H1 (cell line): Measurements from ENCODE around the gene HOXB5. TPM values are rescaled to one million over a fixed set of nuclear protein-coding genes. Genes with fewer than 3 reads are reported as not detected.

Experiments used
- CTCF ChIA-PET: fragments of 300-600 bp; sonication (Branson Sonifier 250); formaldehyde crosslinking; loops from one replicate; lab custom pipeline; 2021; ENCODE audit not compliant: partially characterized antibody; lab: Charles Lee
- POLR2A ChIA-PET: fragments of 300-600 bp; sonication (Branson Sonifier 250); formaldehyde crosslinking; loops from one replicate; lab custom pipeline; 2021; ENCODE audit warnings: inconsistent platforms; ENCODE audit not compliant: partially characterized antibody; lab: Charles Lee
- DNase-seq, 2 experiments: peaks; one replicate each; pipeline versions ENCODE4 v3.0.0 to v3.0.0-alpha.2; 2010 to 2022; ENCODE audit warnings: low spot score in 2 of 2, low read depth in 1 of 2, mixed read lengths in 1 of 2
- FAIRE-seq: peaks from 2 replicates; lab custom pipeline; 2011; peaks lifted over from hg19 to GRCh38; lab: Jason Lieb, UNC
- H2AFZ ChIP-seq: 2 replicates; pipeline ENCODE4 v1.8.1; 2012; ENCODE audit warnings: low read length, inconsistent platforms
- H2AK5ac ChIP-seq: 2 replicates; pipeline ENCODE4 v1.6.1; 2013; ENCODE audit warnings: low read depth, low read length
- H2BK120ac ChIP-seq: replicated peaks from 2 replicates; pipeline ENCODE3; 2013; ENCODE audit warnings: low read depth, low read length, inconsistent platforms
- H2BK12ac ChIP-seq: 2 replicates; pipeline ENCODE4 v1.6.1; 2013; ENCODE audit warnings: low read depth, low read length
- H2BK15ac ChIP-seq: 2 replicates; pipeline ENCODE4 v1.6.1; 2013; ENCODE audit warnings: low read length
- H2BK20ac ChIP-seq: 2 replicates; pipeline ENCODE4 v1.6.1; 2013; ENCODE audit warnings: low read length
- H2BK5ac ChIP-seq: 2 replicates; pipeline ENCODE4 v1.6.1; 2013; ENCODE audit warnings: low read depth, low read length
- H3K14ac ChIP-seq: 2 replicates; pipeline ENCODE4 v1.6.1; 2013; ENCODE audit warnings: inconsistent platforms; ENCODE audit not compliant: insufficient read length
- H3K18ac ChIP-seq: 2 replicates; pipeline ENCODE4 v1.6.1; 2013; ENCODE audit warnings: low read length; ENCODE audit errors: extremely low read depth
- H3K23ac ChIP-seq: 2 replicates; pipeline ENCODE4 v1.6.1; 2013; ENCODE audit warnings: inconsistent platforms; ENCODE audit not compliant: insufficient read length
- H3K23me2 ChIP-seq: 2 replicates; pipeline ENCODE4 v1.6.1; 2013; ENCODE audit warnings: low read depth, low read length
- H3K27ac ChIP-seq: 2 replicates; pipeline ENCODE4 v1.6.1; 2011; ENCODE audit warnings: low read depth, low read length, inconsistent platforms
- H3K27me3 ChIP-seq, 4 experiments: replicated peaks in 1 of 4; 1 replicate in 1 of 4; 2 replicates in 3 of 4; pipeline versions ENCODE4 v1.6.1 to v1.8.1; 2011 to 2013; ENCODE audit warnings: low read length in 3 of 4, mild to moderate bottlenecking in 3 of 4, inconsistent platforms in 2 of 4, mixed read lengths in 2 of 4, moderate library complexity in 1 of 4; ENCODE audit not compliant: control insufficient read depth in 3 of 4, insufficient read depth in 3 of 4; ENCODE audit errors: extremely low read depth in 1 of 4
- H3K36me3 ChIP-seq, 4 experiments: 2 replicates each; pipeline versions ENCODE4 v1.6.1 to v1.8.1; 2011 to 2013; ENCODE audit warnings: mild to moderate bottlenecking in 4 of 4, low read length in 3 of 4, moderate library complexity in 2 of 4, control low read depth in 1 of 4, inconsistent platforms in 1 of 4; ENCODE audit not compliant: insufficient read depth in 4 of 4, control insufficient read depth in 2 of 4
- H3K4ac ChIP-seq: replicated peaks from 2 replicates; pipeline ENCODE3; 2013; ENCODE audit warnings: low read length, low read depth, mixed read lengths, inconsistent platforms; ENCODE audit not compliant: insufficient read length
- H3K4me1 ChIP-seq, 4 experiments: replicated peaks in 1 of 4; 1 replicate in 1 of 4; 2 replicates in 3 of 4; pipeline versions ENCODE4 v1.6.1 to v1.8.1; 2011 to 2013; ENCODE audit warnings: low read length in 3 of 4, inconsistent platforms in 2 of 4, mixed read lengths in 1 of 4; ENCODE audit not compliant: insufficient read depth in 4 of 4, control insufficient read depth in 3 of 4
- H3K4me2 ChIP-seq, 2 experiments: 2 replicates each; pipeline versions ENCODE4 v1.6.1 to v1.8.1; 2011 to 2013; ENCODE audit warnings: low read depth in 2 of 2, low read length in 2 of 2, control low read depth in 1 of 2, inconsistent platforms in 1 of 2, mild to moderate bottlenecking in 1 of 2; ENCODE audit not compliant: insufficient read depth in 1 of 2
- H3K4me3 ChIP-seq, 4 experiments: fragments of 200-600, 300-600 bp in 1 of 4; sonication (generic), shearing (Covaris generic), sonication (Bioruptor Twin) in 1 of 4; 2 replicates each; pipeline versions ENCODE4 v1.5.1 to v1.8.1; 2011 to 2016; ENCODE audit warnings: low read length in 4 of 4, low read depth in 3 of 4, control low read depth in 2 of 4, inconsistent platforms in 2 of 4, mild to moderate bottlenecking in 2 of 4, mixed read lengths in 1 of 4, moderate library complexity in 1 of 4; ENCODE audit not compliant: insufficient read depth in 2 of 4; ENCODE audit errors: extremely low read depth in 1 of 4
- H3K56ac ChIP-seq: replicated peaks from 2 replicates; pipeline ENCODE3; 2013; ENCODE audit warnings: low read depth, mild to moderate bottlenecking, mixed read lengths, low read length, inconsistent platforms; ENCODE audit not compliant: insufficient read length
- H3K79me1 ChIP-seq: 2 replicates; pipeline ENCODE4 v1.6.1; 2013; ENCODE audit warnings: low read depth, low read length, control low read depth
- H3K79me2 ChIP-seq, 2 experiments: 2 replicates each; pipeline versions ENCODE4 v1.6.1 to v1.8.1; 2012 to 2013; ENCODE audit warnings: low read length in 2 of 2, mild to moderate bottlenecking in 2 of 2, inconsistent platforms in 1 of 2; ENCODE audit not compliant: insufficient read depth in 2 of 2, control insufficient read depth in 1 of 2
- H3K9ac ChIP-seq, 4 experiments: replicated peaks in 1 of 4; 1 replicate in 1 of 4; 2 replicates in 3 of 4; pipeline versions ENCODE4 v1.6.1 to v1.8.1; 2011 to 2013; ENCODE audit warnings: low read depth in 3 of 4, low read length in 3 of 4, control low read depth in 2 of 4, mild to moderate bottlenecking in 2 of 4, moderate library complexity in 2 of 4, inconsistent platforms in 1 of 4; ENCODE audit errors: extremely low read depth in 1 of 4
- H3K9me3 ChIP-seq, 2 experiments: 2 replicates each; pipeline versions ENCODE4 v1.6.1 to v1.8.1; 2012 to 2013; ENCODE audit warnings: mild to moderate bottlenecking in 2 of 2, moderate library complexity in 2 of 2, control low read depth in 1 of 2, inconsistent platforms in 1 of 2, low read depth in 1 of 2, low read length in 1 of 2, mixed read lengths in 1 of 2; ENCODE audit not compliant: insufficient read depth in 2 of 2
- H4K20me1 ChIP-seq, 2 experiments: replicated peaks in 1 of 2; 2 replicates each; pipeline versions ENCODE3 to v1.8.1; 2011 to 2013; ENCODE audit warnings: inconsistent platforms in 2 of 2, low read length in 2 of 2, mild to moderate bottlenecking in 1 of 2; ENCODE audit not compliant: insufficient read depth in 2 of 2, control insufficient read depth in 1 of 2
- H4K5ac ChIP-seq: 2 replicates; pipeline ENCODE4 v1.6.1; 2013; ENCODE audit warnings: low read length, low read depth, mixed read lengths, inconsistent platforms; ENCODE audit not compliant: insufficient read length
- H4K8ac ChIP-seq: 2 replicates; pipeline ENCODE4 v1.8.0; 2013; ENCODE audit warnings: mild to moderate bottlenecking, moderate library complexity, low read length, inconsistent platforms; ENCODE audit not compliant: insufficient read depth; ENCODE audit errors: extremely low read depth
- H4K91ac ChIP-seq: replicated peaks from 2 replicates; pipeline ENCODE3; 2013; ENCODE audit warnings: low read length, mixed read lengths, inconsistent platforms; ENCODE audit not compliant: insufficient read length
- BCL11A ChIP-seq, 2 experiments: IDR thresholded peaks; one replicate each; pipeline ENCODE4 v1.6.1; 2011; ENCODE audit warnings: low read depth in 2 of 2, low read length in 2 of 2, mild to moderate bottlenecking in 2 of 2
- CEBPB ChIP-seq: IDR thresholded peaks from 2 replicates; pipeline ENCODE4 v1.6.1; 2012; ENCODE audit warnings: low read depth, low read length
- CREB1 ChIP-seq: IDR thresholded peaks from 2 replicates; pipeline ENCODE4 v1.6.1; 2012; ENCODE audit warnings: inconsistent platforms
- EGR1 ChIP-seq: IDR thresholded peaks from 2 replicates; pipeline ENCODE4 v1.6.1; 2011; ENCODE audit warnings: low read depth, low read length, borderline replicate concordance
- NANOG ChIP-seq: IDR thresholded peaks from 2 replicates; pipeline ENCODE4 v1.6.1; 2011; ENCODE audit warnings: low read length, low read depth, mild to moderate bottlenecking, inconsistent platforms; ENCODE audit not compliant: insufficient read depth, poor library complexity, severe bottlenecking
- POLR2AphosphoS5 ChIP-seq: IDR thresholded peaks from 2 replicates; pipeline ENCODE4 v1.6.1; 2011; ENCODE audit warnings: low read depth, low read length
- SUZ12 ChIP-seq: fragments of 200-600 bp; sonication (generic); IDR thresholded peaks from 2 replicates; pipeline ENCODE4 v1.6.1; 2012; ENCODE audit warnings: mild to moderate bottlenecking, inconsistent platforms, low read length, moderate library complexity, mixed read lengths
- TCF12 ChIP-seq: IDR thresholded peaks from 2 replicates; pipeline ENCODE4 v1.6.1; 2011; ENCODE audit warnings: low read depth, mild to moderate bottlenecking, low read length
- YY1 ChIP-seq: IDR thresholded peaks from 2 replicates; pipeline ENCODE4 v1.6.1; 2011; ENCODE audit warnings: low read depth, mild to moderate bottlenecking, low read length
- WGBS, 2 experiments: shearing (Covaris generic) in 1 of 2; methylation state at CpG; one replicate each; pipeline versions ENCODE4 v1.1.6 to v1.1.7; 2013 to 2015; ENCODE audit warnings: low lambda C conversion rate in 2 of 2, mixed read lengths in 2 of 2, inconsistent platforms in 1 of 2, low coverage in 1 of 2, missing lambda C conversion rate in 1 of 2; ENCODE audit not compliant: insufficient replicate concordance in 2 of 2, insufficient coverage in 1 of 2, insufficient read length in 1 of 2; ENCODE audit errors: extremely low coverage in 1 of 2, missing lambda C conversion rate in 1 of 2; 5-methylcytosine and 5-hydroxymethylcytosine counted together
- polyA plus RNA-seq, 7 experiments: library from polyadenylated mRNA; depleted of rRNA in 3 of 7; stranded (reverse) in 5 of 7; unstranded in 2 of 7; fragments of >200 nt in 5 of 7; fragments of 200-250 nt in 2 of 7; gene quantifications; 1 replicate in 5 of 7; 2 replicates in 1 of 7; 4 replicates in 1 of 7; pipeline versions ENCODE4 v1.2.1 to v1.2.3, GENCODE V29; 2011 to 2013; ENCODE audit warnings: missing spikeins in 2 of 7, mixed read lengths in 2 of 7
- total RNA-seq: library from RNA; stranded (reverse); fragmentation: NEBNext Ultra II Directional; extraction: Animal tissue kit (Norgen Biotek cat#: 25700); gene quantifications from 2 replicates; pipeline ENCODE4 v1.2.1, GENCODE V29; 2021
- TF ChIP-seq, protein P1 (sequence below): IDR thresholded peaks from 2 replicates; pipeline ENCODE4 v1.6.1; 2011; ENCODE audit warnings: low read depth, mild to moderate bottlenecking, low read length; ENCODE audit not compliant: insufficient read depth
- TF ChIP-seq, protein P2 (sequence below): IDR thresholded peaks from 2 replicates; pipeline ENCODE4 v1.6.1; 2012; ENCODE audit warnings: inconsistent platforms

Gene HOXB5
- total and polyA plus RNA-seq, 2 of the 8 experiments (the other 6 are each of a cell fraction or from before 2014, with no cell fraction given), result not detected

DNA sequence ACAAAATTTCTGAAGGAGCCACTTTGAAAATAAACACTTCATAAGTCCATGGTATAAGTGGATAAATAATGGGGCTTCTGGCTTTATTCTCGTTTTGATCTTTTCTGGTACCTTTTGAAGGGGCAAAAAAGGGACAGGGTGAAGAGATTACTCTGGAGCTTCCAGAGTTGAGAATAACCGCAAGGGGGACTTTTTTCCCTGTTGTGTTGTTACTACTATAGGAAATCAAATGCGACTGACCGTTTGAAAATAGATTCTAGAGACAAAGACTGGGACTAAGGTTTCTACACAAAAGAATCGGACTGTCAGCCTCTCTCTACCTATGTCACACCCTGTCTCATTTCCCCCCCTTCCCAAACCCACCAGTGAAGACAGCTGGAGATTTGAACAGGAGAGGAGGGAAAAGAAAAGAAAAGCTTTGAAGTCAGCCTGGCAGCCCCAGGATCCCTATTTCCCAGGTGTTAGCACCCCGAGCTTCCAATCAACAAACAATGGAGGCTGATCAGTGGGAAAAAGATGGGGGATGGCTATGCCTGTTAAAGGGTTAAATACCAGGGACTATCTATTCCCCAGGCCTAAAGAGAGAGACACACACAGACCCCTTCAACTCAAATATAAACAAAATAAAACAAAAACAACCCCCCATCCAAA, 23.8 kb downstream of the HOXB5 start:
- peaks cover 99 to 100% (median 100%) of the 10 kb centered on the region in 4 experiments for H3K27me3 ChIP-seq
- ChIA-PET POLR2A (interaction anchor here (1.8 kb wide), 1 partner anchor 13 kb away, joined by 8 read pairs; no protein-coding TSS in a partner anchor), CTCF (interaction anchor here (0.7 to 4.8 kb wide), 14 partner anchors 9 to 527 kb away, joined by 3 to 32 read pairs (median 4); partner anchors contain the start of gene HOXB5)
- peaks cover 9 to 46% of the 10 kb centered on the region in 2 experiments for H4K20me1 ChIP-seq
- no peaks in the 10 kb centered on the region; a peak in 1 of 8 replicates for H3K36me3 ChIP-seq
- no peaks in the 10 kb centered on the region for H3K23me2 ChIP-seq
- no peak for DNase-seq
- no peaks in the 10 kb centered on the region for H3K9me3 ChIP-seq
- TF ChIP-seq EGR1 (no peak), BCL11A (IDR thresholded peaks at IDR 0.05; ENCODE audit: low read depth in 2 of 2, low read length in 2 of 2) (no peak), CEBPB (no peak), TCF12 (no peak), NANOG (peak; percentile 70), YY1 (0 out of 2 replicates have a peak, but pooled peaks have one; percentile 26), SUZ12 (no peak), POLR2AphosphoS5 (no peak), CREB1 (no peak)
- TF ChIP-seq, protein P1, sequence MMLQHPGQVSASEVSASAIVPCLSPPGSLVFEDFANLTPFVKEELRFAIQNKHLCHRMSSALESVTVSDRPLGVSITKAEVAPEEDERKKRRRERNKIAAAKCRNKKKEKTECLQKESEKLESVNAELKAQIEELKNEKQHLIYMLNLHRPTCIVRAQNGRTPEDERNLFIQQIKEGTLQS, result no peak
- TF ChIP-seq, protein P2, sequence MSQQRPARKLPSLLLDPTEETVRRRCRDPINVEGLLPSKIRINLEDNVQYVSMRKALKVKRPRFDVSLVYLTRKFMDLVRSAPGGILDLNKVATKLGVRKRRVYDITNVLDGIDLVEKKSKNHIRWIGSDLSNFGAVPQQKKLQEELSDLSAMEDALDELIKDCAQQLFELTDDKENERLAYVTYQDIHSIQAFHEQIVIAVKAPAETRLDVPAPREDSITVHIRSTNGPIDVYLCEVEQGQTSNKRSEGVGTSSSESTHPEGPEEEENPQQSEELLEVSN, result no peak
- H2BK120ac ChIP-seq, result no peak overlapping the region
- no peak overlapping the region for H2BK15ac ChIP-seq
- H3K14ac ChIP-seq, result no peak overlapping the region
- no peak for FAIRE-seq
- H3K9ac ChIP-seq, result no peak overlapping the region
- H3K27ac ChIP-seq, result no peak overlapping the region
- H2AFZ ChIP-seq, result no peak overlapping the region
- H4K5ac ChIP-seq, result no peak overlapping the region
- no peak overlapping the region for H3K56ac ChIP-seq
- H2BK20ac ChIP-seq, result no peak overlapping the region; the same call in 1 of the 2 replicates
- H3K79me1 ChIP-seq, result no peaks in the 10 kb centered on the region
- H3K4me3 ChIP-seq, result no peak overlapping the region
- H2BK12ac ChIP-seq, result no peak overlapping the region
- H3K4me2 ChIP-seq, result no peak overlapping the region
- no peak overlapping the region for H3K4ac ChIP-seq
- H2BK5ac ChIP-seq, result no peak overlapping the region
- no peaks in the 10 kb centered on the region for H3K79me2 ChIP-seq
- H4K91ac ChIP-seq, result no peak overlapping the region
- peaks cover 0 to 5% (median under 1%) of the 10 kb centered on the region in 4 experiments; a peak in 4 of 7 replicates for H3K4me1 ChIP-seq
- H2AK5ac ChIP-seq, result no peak overlapping the region
- no peak overlapping the region for H3K23ac ChIP-seq
- H4K8ac ChIP-seq, result no peak overlapping the region
- H3K18ac ChIP-seq, result no peak overlapping the region
- WGBS, 2 experiments, result 14% methylated on average over 6 of the region's 6 CpGs; no CpG with 5 or more reads in 1 of the 2 experiments
